ENCODE results near the gene SLC66A3. TPM values are rescaled to one million over a fixed set of nuclear protein-coding genes. Genes with fewer than 3 reads are reported as not detected.

The SLC66A3 gene
- total RNA-seq, 1 experiment from 2014 or later: 13.3 TPM

GRCh38 chr2:11215407-11215806, 60.1 kb downstream of the SLC66A3 start:
- H3K18ac ChIP-seq (ENCODE audit: insufficient read length, low read depth, low read length): no peak overlapping the region
- H2AK5ac ChIP-seq (ENCODE audit: insufficient read length, low read length): no peak overlapping the region
- no peak overlapping the region for H2AFZ ChIP-seq (ENCODE audit: low read length)
- H2BK15ac ChIP-seq (ENCODE audit: low read depth, low read length): no peak overlapping the region
- no peak overlapping the region for H2BK120ac ChIP-seq (ENCODE audit: low read depth, low read length, poor library complexity, severe bottlenecking)
- Mint-ChIP-seq H3K36me3 (ENCODE audit: insufficient read depth in 1 of 3, low read depth in 3 of 3) (peaks cover 28 to 81% (median 57%) of the 10 kb centered on the region in 3 experiments), H3K9me3 (no peaks in the 10 kb centered on the region; a peak in 1 of 5 replicates), H3K4me1 (no peaks in the 10 kb centered on the region), H3K4me3 (no peak overlapping the region), H3K27me3 (ENCODE audit: low read depth) (no peaks in the 10 kb centered on the region), H3K27ac (no peak overlapping the region)
- no peak overlapping the region for H3K14ac ChIP-seq (ENCODE audit: insufficient read depth, low read length)
- no peak overlapping the region for H3T11ph ChIP-seq (ENCODE audit: low read length)
- 100% methylated on average over 1 of the region's 3 CpGs for WGBS (ENCODE audit: extremely low coverage, insufficient read length, low lambda C conversion rate)
- no peaks in the 10 kb centered on the region for H3K79me1 ChIP-seq (ENCODE audit: insufficient read depth, low read depth, low read length, poor library complexity, severe bottlenecking)
- H2BK5ac ChIP-seq (ENCODE audit: insufficient read length, low read length): no peak overlapping the region
- no peaks in the 10 kb centered on the region for H3K79me2 ChIP-seq (ENCODE audit: insufficient read depth, low read length)
- no peak overlapping the region for H3K23ac ChIP-seq (ENCODE audit: insufficient read length, low read depth, low read length)
- H3K27ac ChIP-seq (ENCODE audit: insufficient read length, low read depth, low read length): no peak overlapping the region
- no peak overlapping the region for H2BK12ac ChIP-seq (ENCODE audit: insufficient read length, low read depth, low read length)
- no peak for DNase-seq
- no peak for TF ChIP-seq CTCF (conservative IDR thresholded peaks at IDR 0.05)
- no peak overlapping the region for H4K8ac ChIP-seq (replicated peaks; ENCODE audit: insufficient read length, low read depth, low read length)
- no peaks in the 10 kb centered on the region for H3K23me2 ChIP-seq (ENCODE audit: insufficient read length, low read depth, low read length, poor library complexity, severe bottlenecking)
- no peak overlapping the region for H3K56ac ChIP-seq (ENCODE audit: insufficient read length, low read depth, low read length)
- H4K5ac ChIP-seq (ENCODE audit: insufficient read length, low read depth, low read length): no peak overlapping the region
- H3K9ac ChIP-seq (ENCODE audit: extremely low read depth, insufficient read length, low read length): no peak overlapping the region
- no peak overlapping the region for H2BK20ac ChIP-seq (ENCODE audit: low read depth, low read length, poor library complexity, severe bottlenecking)
- H4K20me1 ChIP-seq (ENCODE audit: control insufficient read depth, insufficient read depth, insufficient read length): no peaks in the 10 kb centered on the region
- no peak overlapping the region for H3K4ac ChIP-seq (ENCODE audit: low read depth, low read length)
- no peaks in the 10 kb centered on the region for H3K9me3 ChIP-seq (ENCODE audit: control insufficient read depth, low read depth, low read length)
- no peak overlapping the region for H3K4me2 ChIP-seq (ENCODE audit: insufficient read depth, insufficient read length, low read length)
- H3K4me1 ChIP-seq (ENCODE audit: insufficient read depth, low read length): no peaks in the 10 kb centered on the region
- no peaks in the 10 kb centered on the region for H3K27me3 ChIP-seq (ENCODE audit: insufficient read depth, low read length)
- no peak overlapping the region for H4K91ac ChIP-seq (ENCODE audit: insufficient read length, low read depth, low read length)
